IPS-18a (cell line): Measurements from ENCODE around the gene LAMA2.

Experiments
- H3K27ac ChIP-seq: one replicate; pipeline ENCODE4 v1.5.1; 2013; ENCODE audit warnings: low read length
- H3K27me3 ChIP-seq: one replicate; pipeline ENCODE4 v1.6.1; 2013; ENCODE audit warnings: mild to moderate bottlenecking, low read length; ENCODE audit not compliant: control insufficient read depth, insufficient read depth
- H3K36me3 ChIP-seq: one replicate; pipeline ENCODE4 v1.6.1; 2013; ENCODE audit warnings: low read depth, low read length; ENCODE audit not compliant: control insufficient read depth
- H3K4me1 ChIP-seq: one replicate; pipeline ENCODE4 v1.6.1; 2013; ENCODE audit warnings: low read depth, low read length; ENCODE audit not compliant: control insufficient read depth
- H3K4me3 ChIP-seq: one replicate; pipeline ENCODE4 v1.5.1; 2013; ENCODE audit warnings: low read length
- H3K9ac ChIP-seq: one replicate; pipeline ENCODE4 v1.6.1; 2013; ENCODE audit warnings: mild to moderate bottlenecking, low read length, moderate library complexity
- H3K9me3 ChIP-seq: one replicate; pipeline ENCODE4 v1.6.1; 2013; ENCODE audit warnings: low read depth, low read length; ENCODE audit not compliant: control insufficient read depth

Gene LAMA2

GRCh38 chr6:129280293-129280644 is 397.3 kb downstream of the LAMA2 start:
- Histone ChIP-seq H3K9me3 (no peaks in the 10 kb centered on the region), H3K36me3 (no peaks in the 10 kb centered on the region), H3K9ac (no peak overlapping the region), H3K4me3 (no peak overlapping the region), H3K4me1 (peaks cover 11% of the 10 kb centered on the region), H3K27me3 (no peaks in the 10 kb centered on the region), H3K27ac (no peak overlapping the region)

GRCh38 chr6:129280749-129281148 is 397.8 kb downstream of the LAMA2 start:
- Histone ChIP-seq H3K9me3 (no peaks in the 10 kb centered on the region), H3K27me3 (no peaks in the 10 kb centered on the region), H3K9ac (no peak overlapping the region), H3K36me3 (no peaks in the 10 kb centered on the region), H3K4me3 (no peak overlapping the region), H3K27ac (no peak overlapping the region), H3K4me1 (peaks cover 10% of the 10 kb centered on the region)

- Histone ChIP-seq H3K9me3 (no peaks in the 10 kb centered on the region), H3K4me3 (no peak overlapping the region), H3K27me3 (no peaks in the 10 kb centered on the region), H3K9ac (no peak overlapping the region), H3K36me3 (no peaks in the 10 kb centered on the region), H3K4me1 (peaks cover 5% of the 10 kb centered on the region), H3K27ac (no peak overlapping the region)
Measured at GRCh38 chr6:129281168-129281796, 398.3 kb downstream of the LAMA2 start.

- H3K36me3 ChIP-seq: no peaks in the 10 kb centered on the region
- H3K27me3 ChIP-seq: no peaks in the 10 kb centered on the region
- H3K4me1 ChIP-seq: peaks cover 4% of the 10 kb centered on the region
- H3K4me3 ChIP-seq: no peak overlapping the region
- no peak overlapping the region for H3K27ac ChIP-seq
- H3K9me3 ChIP-seq: no peaks in the 10 kb centered on the region
- H3K9ac ChIP-seq: no peak overlapping the region
Measured at GRCh38 chr6:129282019-129282418, 399.1 kb downstream of the LAMA2 start.

GRCh38 chr6:129284225-129284624 is 401.3 kb downstream of the LAMA2 start:
- no peak overlapping the region for H3K27ac ChIP-seq
- peaks cover 4% of the 10 kb centered on the region for H3K4me1 ChIP-seq
- no peaks in the 10 kb centered on the region for H3K36me3 ChIP-seq
- H3K9ac ChIP-seq: no peak overlapping the region
- no peaks in the 10 kb centered on the region for H3K27me3 ChIP-seq
- H3K4me3 ChIP-seq: no peak overlapping the region
- H3K9me3 ChIP-seq: no peaks in the 10 kb centered on the region

- H3K9ac ChIP-seq: no peak overlapping the region
- peaks cover 4% of the 10 kb centered on the region for H3K4me1 ChIP-seq
- no peaks in the 10 kb centered on the region for H3K36me3 ChIP-seq
- no peak overlapping the region for H3K4me3 ChIP-seq
- H3K27me3 ChIP-seq: no peaks in the 10 kb centered on the region
- H3K9me3 ChIP-seq: no peaks in the 10 kb centered on the region
- no peak overlapping the region for H3K27ac ChIP-seq
Measured at GRCh38 chr6:129287231-129288177, 404.6 kb downstream of the LAMA2 start.

- H3K27ac ChIP-seq: no peak overlapping the region
- no peak overlapping the region for H3K4me3 ChIP-seq
- no peaks in the 10 kb centered on the region for H3K9me3 ChIP-seq
- no peaks in the 10 kb centered on the region for H3K27me3 ChIP-seq
- H3K36me3 ChIP-seq: no peaks in the 10 kb centered on the region
- H3K9ac ChIP-seq: no peak overlapping the region
- peaks cover 4% of the 10 kb centered on the region for H3K4me1 ChIP-seq
Measured at GRCh38 chr6:129289442-129289841, 406.5 kb downstream of the LAMA2 start.

GRCh38 chr6:129292836-129293235 is 409.9 kb downstream of the LAMA2 start:
- Histone ChIP-seq H3K4me3 (no peak overlapping the region), H3K36me3 (no peaks in the 10 kb centered on the region), H3K9ac (no peak overlapping the region), H3K27ac (no peak overlapping the region), H3K4me1 (no peaks in the 10 kb centered on the region), H3K27me3 (no peaks in the 10 kb centered on the region), H3K9me3 (no peaks in the 10 kb centered on the region)

GRCh38 chr6:129297592-129297991 is 414.7 kb downstream of the LAMA2 start:
- H3K27ac ChIP-seq: no peak overlapping the region
- H3K36me3 ChIP-seq: no peaks in the 10 kb centered on the region
- peaks cover under 1% of the 10 kb centered on the region for H3K4me1 ChIP-seq
- H3K4me3 ChIP-seq: no peak overlapping the region
- H3K27me3 ChIP-seq: no peaks in the 10 kb centered on the region
- no peak overlapping the region for H3K9ac ChIP-seq
- H3K9me3 ChIP-seq: no peaks in the 10 kb centered on the region

- no peaks in the 10 kb centered on the region for H3K9me3 ChIP-seq
- H3K27ac ChIP-seq: no peak overlapping the region
- no peak overlapping the region for H3K9ac ChIP-seq
- no peaks in the 10 kb centered on the region for H3K27me3 ChIP-seq
- no peaks in the 10 kb centered on the region for H3K36me3 ChIP-seq
- peaks cover 3% of the 10 kb centered on the region for H3K4me1 ChIP-seq
- H3K4me3 ChIP-seq: no peak overlapping the region
Measured at GRCh38 chr6:129302671-129303070, 419.7 kb downstream of the LAMA2 start.

- Histone ChIP-seq H3K9ac (no peak overlapping the region), H3K9me3 (no peaks in the 10 kb centered on the region), H3K4me1 (peaks cover 3% of the 10 kb centered on the region), H3K36me3 (no peaks in the 10 kb centered on the region), H3K27me3 (no peaks in the 10 kb centered on the region), H3K4me3 (no peak overlapping the region), H3K27ac (no peak overlapping the region)
Measured at GRCh38 chr6:129306826-129307225, 423.9 kb downstream of the LAMA2 start.

- H3K9me3 ChIP-seq: no peaks in the 10 kb centered on the region
- peaks cover under 1% of the 10 kb centered on the region for H3K4me1 ChIP-seq
- no peaks in the 10 kb centered on the region for H3K36me3 ChIP-seq
- H3K27ac ChIP-seq: no peak overlapping the region
- no peak overlapping the region for H3K9ac ChIP-seq
- H3K27me3 ChIP-seq: no peaks in the 10 kb centered on the region
- no peak overlapping the region for H3K4me3 ChIP-seq
Measured at GRCh38 chr6:129307845-129308244, 424.9 kb downstream of the LAMA2 start.
